Adipocyte (in vitro differentiated cells): ENCODE data around the gene ZBTB17.
"Not testable (repeated sequence)": the region's sequence is repeated elsewhere in the genome, so short reads cannot be mapped to it uniquely, and the experiment has no call there.

ENCODE experiments used
- DNase-seq: peaks from one replicate; pipeline ENCODE4 v3.0.0-alpha.2; 2015; ENCODE audit warnings: low read depth
- H3K27me3 ChIP-seq: replicated peaks from 2 replicates; pipeline ENCODE4 v1.7.0; 2013; ENCODE audit warnings: mild to moderate bottlenecking, low read length, moderate library complexity; ENCODE audit not compliant: control insufficient read depth, insufficient read depth
- H3K36me3 ChIP-seq: 2 replicates; pipeline ENCODE4 v1.7.0; 2013; ENCODE audit warnings: low read length, mild to moderate bottlenecking, moderate library complexity; ENCODE audit not compliant: control insufficient read depth, insufficient read depth, severe bottlenecking
- H3K4me1 ChIP-seq: 2 replicates; pipeline ENCODE4 v1.7.0; 2013; ENCODE audit warnings: mild to moderate bottlenecking, low read length, moderate library complexity; ENCODE audit not compliant: control insufficient read depth, insufficient read depth
- H3K4me3 ChIP-seq: 2 replicates; pipeline ENCODE4 v1.7.0; 2013; ENCODE audit warnings: mild to moderate bottlenecking, low read length, moderate library complexity
- H3K9ac ChIP-seq: 2 replicates; pipeline ENCODE4 v1.7.0; 2013; ENCODE audit warnings: mild to moderate bottlenecking, low read length, moderate library complexity
- H3K9me3 ChIP-seq: 2 replicates; pipeline ENCODE4 v1.7.0; 2013; ENCODE audit warnings: mild to moderate bottlenecking, low read length, moderate library complexity; ENCODE audit not compliant: control insufficient read depth

ZBTB17 gene

GRCh38 chr1:15918962-15919715, 56.8 kb downstream of the ZBTB17 start:
- H3K27me3 ChIP-seq: no peaks in the 10 kb centered on the region
- no peak overlapping the region for H3K4me3 ChIP-seq
- no peak overlapping the region for H3K9ac ChIP-seq
- no peaks in the 10 kb centered on the region for H3K9me3 ChIP-seq
- peak; percentile 81 for DNase-seq
- H3K36me3 ChIP-seq: peaks cover 80% of the 10 kb centered on the region
- H3K4me1 ChIP-seq: peaks cover 8% of the 10 kb centered on the region

DNA sequence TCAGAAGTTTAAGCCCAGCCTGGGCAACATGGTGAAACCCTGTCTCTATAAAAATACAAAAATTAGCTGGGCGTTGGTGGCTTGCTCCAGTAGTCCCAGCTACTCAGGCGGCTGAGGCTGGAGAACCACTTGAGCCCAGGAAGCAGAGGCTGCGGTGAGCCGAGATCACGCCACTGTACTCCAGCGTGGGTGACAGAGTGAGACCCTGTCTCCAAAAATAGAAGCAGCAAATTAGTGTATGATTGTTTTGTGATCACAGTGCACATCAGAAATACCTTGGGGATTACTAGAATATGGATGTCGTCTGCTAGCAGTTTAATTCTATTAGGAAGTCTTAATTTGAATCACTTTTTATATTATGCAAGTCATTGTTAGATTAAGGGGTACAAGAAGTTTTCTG, 59.0 kb downstream of the ZBTB17 start:
- Histone ChIP-seq H3K4me3 (no peak overlapping the region), H3K36me3 (peaks cover 81% of the 10 kb centered on the region), H3K9ac (no peak overlapping the region), H3K4me1 (peaks cover 8% of the 10 kb centered on the region), H3K9me3 (no peaks in the 10 kb centered on the region), H3K27me3 (no peaks in the 10 kb centered on the region)
- no peak for DNase-seq

DNA sequence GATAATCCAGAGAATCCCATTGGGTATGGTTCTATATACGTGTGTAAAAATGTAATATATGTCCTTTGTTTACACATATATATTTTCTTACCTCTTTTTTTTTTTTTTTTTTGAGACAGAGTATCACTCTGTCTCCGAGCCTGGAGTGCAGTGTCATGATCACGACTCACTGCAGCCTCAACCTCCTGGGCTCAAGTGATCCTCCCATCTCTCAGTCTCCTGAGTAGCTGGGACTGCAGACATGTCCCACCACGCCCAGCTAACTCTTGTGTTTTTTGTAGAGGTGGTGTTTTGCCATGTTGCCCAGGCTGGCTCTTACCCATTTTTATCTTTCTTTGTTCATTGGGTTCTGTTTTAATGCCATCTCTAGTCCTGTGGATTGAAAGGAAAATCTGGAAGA, 59.5 kb downstream of the ZBTB17 start:
- no peaks in the 10 kb centered on the region for H3K27me3 ChIP-seq
- H3K36me3 ChIP-seq: peaks cover 81% of the 10 kb centered on the region
- no peak overlapping the region for H3K4me3 ChIP-seq
- H3K9me3 ChIP-seq: no peaks in the 10 kb centered on the region
- peaks cover 8% of the 10 kb centered on the region for H3K4me1 ChIP-seq
- peak; percentile 46 for DNase-seq
- H3K9ac ChIP-seq: no peak overlapping the region

GRCh38 chr1:15915991-15916390, 59.9 kb downstream of the ZBTB17 start:
- Histone ChIP-seq H3K4me3 (no peak overlapping the region), H3K9me3 (no peaks in the 10 kb centered on the region), H3K36me3 (peaks cover 81% of the 10 kb centered on the region), H3K9ac (no peak overlapping the region), H3K4me1 (peaks cover 8% of the 10 kb centered on the region), H3K27me3 (no peaks in the 10 kb centered on the region)
- peak; percentile 15 for DNase-seq

DNA sequence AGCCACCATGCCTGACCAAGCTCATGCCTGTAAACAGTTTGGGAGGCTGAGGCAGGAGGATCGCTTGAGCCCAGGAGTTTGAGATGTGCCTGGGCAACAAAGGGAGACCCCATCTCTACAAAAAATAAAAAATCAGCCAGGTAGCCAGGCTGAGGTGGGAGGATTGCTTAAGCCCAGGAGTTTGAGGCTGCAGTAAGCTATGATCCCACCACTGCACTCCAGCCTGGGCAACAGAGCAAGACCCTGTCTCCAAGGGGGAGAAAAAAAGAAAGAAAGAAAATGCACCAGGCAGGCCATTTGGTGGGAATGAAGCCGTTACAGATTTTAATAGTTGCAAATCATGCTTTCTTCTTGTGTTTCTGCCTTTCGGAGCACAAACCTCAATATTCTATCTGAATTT, 62.3 kb downstream of the ZBTB17 start:
- H3K36me3 ChIP-seq: peaks cover 76% of the 10 kb centered on the region
- not testable (repeated sequence) for H3K27me3 ChIP-seq, H3K9me3 ChIP-seq, DNase-seq, H3K9ac ChIP-seq, H3K4me3 ChIP-seq, H3K4me1 ChIP-seq

- Histone ChIP-seq H3K4me1 (no peaks in the 10 kb centered on the region), H3K9me3 (no peaks in the 10 kb centered on the region), H3K36me3 (peaks cover 65% of the 10 kb centered on the region), H3K9ac (no peak overlapping the region), H3K27me3 (no peaks in the 10 kb centered on the region), H3K4me3 (no peak overlapping the region)
- DNase-seq: no peak
These were observed 64.0 kb downstream of the ZBTB17 start for GRCh38 chr1:15911927-15912326.

DNA sequence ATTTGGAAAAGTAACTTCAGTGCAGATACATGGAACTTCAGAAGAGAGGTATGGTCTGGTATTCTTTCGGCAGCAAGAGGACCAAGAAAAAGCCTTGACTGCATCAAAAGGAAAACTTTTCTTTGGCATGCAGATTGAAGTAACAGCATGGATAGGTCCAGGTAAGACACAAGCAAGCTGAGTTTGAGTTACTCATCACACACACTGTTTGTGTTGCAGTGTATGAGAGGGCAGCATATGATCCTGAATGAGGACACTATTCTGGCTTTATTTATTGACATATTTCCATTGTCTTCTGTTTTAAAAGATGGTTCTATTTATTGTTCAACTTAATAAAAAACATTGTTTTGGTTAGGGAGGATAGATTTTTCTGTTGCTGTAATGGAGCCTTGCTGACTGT, 64.8 kb downstream of the ZBTB17 start:
- Histone ChIP-seq H3K9ac (no peak overlapping the region), H3K4me3 (no peak overlapping the region), H3K4me1 (no peaks in the 10 kb centered on the region), H3K27me3 (no peaks in the 10 kb centered on the region), H3K36me3 (peaks cover 57% of the 10 kb centered on the region), H3K9me3 (no peaks in the 10 kb centered on the region)
- no peak for DNase-seq

- no peaks in the 10 kb centered on the region for H3K9me3 ChIP-seq
- DNase-seq: no peak
These were observed 67.3 kb downstream of the ZBTB17 start for GRCh38 chr1:15908597-15908996.

DNA sequence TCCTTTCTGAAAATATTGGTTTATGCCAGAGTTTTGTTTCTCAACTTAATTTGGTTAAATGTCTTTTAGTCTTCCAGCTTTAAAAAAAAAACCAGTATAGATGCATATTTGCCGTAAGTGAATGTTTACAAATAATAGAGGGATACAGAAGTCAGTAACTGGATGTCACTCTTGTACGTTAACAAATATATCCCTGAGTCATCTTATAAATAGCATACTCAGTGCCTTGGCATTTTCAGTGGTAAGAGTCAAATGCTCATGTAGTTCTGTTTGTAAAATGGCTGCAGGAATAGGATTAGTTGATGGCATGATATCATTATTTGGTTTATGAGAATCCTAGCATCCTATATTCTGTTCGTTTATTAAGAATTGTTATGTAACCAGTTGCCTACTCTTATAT, 73.0 kb downstream of the ZBTB17 start:
- Histone ChIP-seq H3K4me3 (no peak overlapping the region), H3K36me3 (peaks cover 3% of the 10 kb centered on the region), H3K9me3 (no peaks in the 10 kb centered on the region), H3K27me3 (no peaks in the 10 kb centered on the region), H3K9ac (no peak overlapping the region), H3K4me1 (peaks cover 10% of the 10 kb centered on the region)
- DNase-seq: peak; percentile 77

More at GRCh38 chr1:15908597-15908996, 67.3 kb downstream of the ZBTB17 start:
- H3K27me3 ChIP-seq: no peaks in the 10 kb centered on the region
- H3K9ac ChIP-seq: no peak overlapping the region
- H3K36me3 ChIP-seq: peaks cover 42% of the 10 kb centered on the region
- H3K4me3 ChIP-seq: no peak overlapping the region
- H3K4me1 ChIP-seq: peaks cover 3% of the 10 kb centered on the region

- Histone ChIP-seq H3K9me3 (no peaks in the 10 kb centered on the region), H3K27me3 (no peaks in the 10 kb centered on the region), H3K4me3 (no peak overlapping the region), H3K4me1 (peaks cover 10% of the 10 kb centered on the region), H3K9ac (no peak overlapping the region), H3K36me3 (peaks cover 3% of the 10 kb centered on the region)
- DNase-seq: no peak
These were observed 75.1 kb downstream of the ZBTB17 start for GRCh38 chr1:15900662-15901279.

DNA sequence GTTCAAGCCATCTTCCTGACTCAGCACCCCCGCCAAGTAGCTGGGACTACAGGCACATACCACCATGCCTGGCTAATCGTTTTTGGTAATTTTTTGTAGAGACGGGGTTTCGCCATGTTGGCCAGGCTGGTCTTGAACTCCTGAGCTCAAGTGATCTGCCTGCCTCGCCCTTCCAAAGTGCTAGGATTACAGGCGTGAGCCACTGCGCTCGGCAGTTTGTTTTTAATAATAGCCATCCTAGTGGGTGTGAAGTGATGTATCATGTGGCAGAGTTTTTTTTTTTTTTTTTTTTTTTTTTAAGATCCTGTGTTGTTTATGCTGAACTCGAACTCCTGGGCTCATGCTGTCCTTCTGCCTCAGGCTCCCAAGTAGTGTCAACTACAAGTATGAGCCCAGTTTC, 76.6 kb downstream of the ZBTB17 start:
- Histone ChIP-seq H3K9me3 (no peaks in the 10 kb centered on the region), H3K4me3 (no peak overlapping the region), H3K36me3 (peaks cover 3% of the 10 kb centered on the region), H3K4me1 (peaks cover 10% of the 10 kb centered on the region), H3K27me3 (no peaks in the 10 kb centered on the region), H3K9ac (no peak overlapping the region)
- DNase-seq: no peak
